Measurements from ENCODE around the gene HTT-AS. TPM values are rescaled to one million over a fixed set of nuclear protein-coding genes. Genes with fewer than 3 reads are reported as not detected.

The HTT-AS gene
- total RNA-seq, 2 experiments from 2014 or later: not detected

GRCh38 chr4:3031357-3032082, 42.8 kb downstream of the HTT-AS start:
- Mint-ChIP-seq H3K36me3 (no peaks in the 10 kb centered on the region), H3K4me3 (no peak overlapping the region), H3K27me3 (no peaks in the 10 kb centered on the region), H3K27ac (no peak overlapping the region), H3K9me3 (no peaks in the 10 kb centered on the region), H3K4me1 (no peaks in the 10 kb centered on the region)
- DNase-seq: no peak

DNA sequence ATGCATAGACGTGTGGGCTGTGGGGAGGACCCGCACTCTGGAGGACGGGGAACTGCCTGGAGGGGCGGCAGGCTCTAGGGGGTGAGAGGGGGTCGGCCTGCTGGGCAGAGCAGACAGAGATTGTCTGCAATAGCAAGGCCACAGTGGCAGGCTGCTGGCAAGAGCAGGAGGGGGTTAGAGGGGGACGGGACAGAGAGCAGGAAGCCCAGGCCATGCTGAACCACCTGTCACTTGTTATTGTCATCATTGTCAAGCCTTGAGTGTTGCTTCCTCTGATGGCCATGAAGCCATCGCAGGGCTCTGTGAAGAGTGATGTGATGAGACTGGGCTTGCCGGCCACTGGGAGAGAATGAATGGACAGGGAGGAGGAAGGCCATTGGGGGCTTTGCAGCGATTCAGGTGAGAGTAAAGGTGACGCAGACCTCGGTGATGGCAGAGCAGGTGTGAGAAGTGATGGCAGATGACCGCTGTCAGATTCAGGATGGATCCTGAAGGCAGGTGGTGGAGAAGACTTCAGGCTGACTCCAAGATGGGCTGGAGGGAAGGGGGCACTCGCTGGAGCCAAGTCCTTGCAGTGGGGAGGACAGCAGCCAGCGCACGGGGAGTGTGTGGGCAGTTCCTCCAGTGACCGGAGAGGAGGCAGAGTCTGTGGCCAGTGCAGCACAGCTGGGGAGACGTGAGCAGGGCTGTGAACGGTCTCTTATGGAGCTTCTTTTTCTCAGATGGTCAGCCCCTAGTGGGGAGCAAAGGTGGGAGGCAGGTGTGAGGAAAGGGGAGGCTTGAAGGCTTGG, 43.6 kb downstream of the HTT-AS start:
- no peak overlapping the region for H3K4me3 Mint-ChIP-seq
- no peaks in the 10 kb centered on the region for H3K9me3 Mint-ChIP-seq
- no peaks in the 10 kb centered on the region for H3K4me1 Mint-ChIP-seq
- no peaks in the 10 kb centered on the region for H3K36me3 Mint-ChIP-seq
- DNase-seq: no peak
- H3K27ac Mint-ChIP-seq: no peak overlapping the region
- no peaks in the 10 kb centered on the region for H3K27me3 Mint-ChIP-seq

- Mint-ChIP-seq H3K4me3 (no peak overlapping the region), H3K27me3 (no peaks in the 10 kb centered on the region), H3K27ac (no peak overlapping the region), H3K36me3 (no peaks in the 10 kb centered on the region), H3K9me3 (no peaks in the 10 kb centered on the region), H3K4me1 (no peaks in the 10 kb centered on the region)
- DNase-seq: no peak
Observed at GRCh38 chr4:3029464-3029863, 44.9 kb downstream of the HTT-AS start.

GRCh38 chr4:3026540-3026939, 47.8 kb downstream of the HTT-AS start:
- no peak overlapping the region for H3K4me3 Mint-ChIP-seq
- no peaks in the 10 kb centered on the region for H3K36me3 Mint-ChIP-seq
- no peaks in the 10 kb centered on the region for H3K9me3 Mint-ChIP-seq
- H3K27ac Mint-ChIP-seq: no peak overlapping the region
- H3K27me3 Mint-ChIP-seq: no peaks in the 10 kb centered on the region
- no peak for DNase-seq
- H3K4me1 Mint-ChIP-seq: no peaks in the 10 kb centered on the region

- Mint-ChIP-seq H3K27me3 (no peaks in the 10 kb centered on the region), H3K27ac (no peak overlapping the region), H3K4me3 (no peak overlapping the region), H3K36me3 (no peaks in the 10 kb centered on the region), H3K9me3 (no peaks in the 10 kb centered on the region), H3K4me1 (peaks cover 1% of the 10 kb centered on the region)
- DNase-seq: no peak
Observed at GRCh38 chr4:3025881-3026280, 48.5 kb downstream of the HTT-AS start.

DNA sequence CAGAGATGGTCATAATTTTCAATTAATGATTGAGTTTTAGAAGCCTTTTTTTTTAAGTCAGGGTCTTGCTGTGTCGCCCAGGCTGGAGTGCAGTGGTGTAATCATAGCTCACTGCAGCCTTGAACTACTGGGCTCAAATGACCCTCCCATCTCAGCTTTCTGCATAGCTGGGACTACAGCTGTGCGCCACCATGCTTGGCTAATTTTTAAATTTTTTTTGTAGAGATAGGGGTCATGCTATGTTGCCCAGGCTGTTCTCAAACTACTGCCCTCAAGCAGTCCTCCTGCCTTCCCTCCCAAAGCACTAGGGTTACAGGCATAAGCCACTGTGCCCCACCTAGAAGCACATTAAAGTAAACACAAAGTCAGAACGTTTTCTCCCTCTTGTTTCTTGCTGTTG, 51.7 kb downstream of the HTT-AS start:
- Mint-ChIP-seq H3K4me3 (no peak overlapping the region), H3K27ac (no peak overlapping the region), H3K4me1 (peaks cover 1% of the 10 kb centered on the region), H3K27me3 (no peaks in the 10 kb centered on the region), H3K9me3 (no peaks in the 10 kb centered on the region), H3K36me3 (no peaks in the 10 kb centered on the region)
- DNase-seq: no peak

- H3K27me3 Mint-ChIP-seq: no peaks in the 10 kb centered on the region
- no peak overlapping the region for H3K27ac Mint-ChIP-seq
- DNase-seq: no peak
- peaks cover 1% of the 10 kb centered on the region for H3K4me1 Mint-ChIP-seq
- H3K36me3 Mint-ChIP-seq: no peaks in the 10 kb centered on the region
- H3K9me3 Mint-ChIP-seq: no peaks in the 10 kb centered on the region
- H3K4me3 Mint-ChIP-seq: no peak overlapping the region
Observed at GRCh38 chr4:3022112-3022511, 52.2 kb downstream of the HTT-AS start.

GRCh38 chr4:3021627-3022026, 52.7 kb downstream of the HTT-AS start:
- Mint-ChIP-seq H3K9me3 (no peaks in the 10 kb centered on the region), H3K36me3 (no peaks in the 10 kb centered on the region), H3K4me1 (peaks cover 1% of the 10 kb centered on the region), H3K27ac (no peak overlapping the region), H3K4me3 (no peak overlapping the region), H3K27me3 (no peaks in the 10 kb centered on the region)
- DNase-seq: no peak

GRCh38 chr4:3021127-3021526, 53.2 kb downstream of the HTT-AS start:
- Mint-ChIP-seq H3K36me3 (no peaks in the 10 kb centered on the region), H3K27ac (no peak overlapping the region), H3K9me3 (no peaks in the 10 kb centered on the region), H3K4me1 (peaks cover 1% of the 10 kb centered on the region), H3K27me3 (no peaks in the 10 kb centered on the region), H3K4me3 (no peak overlapping the region)
- no peak for DNase-seq

DNA sequence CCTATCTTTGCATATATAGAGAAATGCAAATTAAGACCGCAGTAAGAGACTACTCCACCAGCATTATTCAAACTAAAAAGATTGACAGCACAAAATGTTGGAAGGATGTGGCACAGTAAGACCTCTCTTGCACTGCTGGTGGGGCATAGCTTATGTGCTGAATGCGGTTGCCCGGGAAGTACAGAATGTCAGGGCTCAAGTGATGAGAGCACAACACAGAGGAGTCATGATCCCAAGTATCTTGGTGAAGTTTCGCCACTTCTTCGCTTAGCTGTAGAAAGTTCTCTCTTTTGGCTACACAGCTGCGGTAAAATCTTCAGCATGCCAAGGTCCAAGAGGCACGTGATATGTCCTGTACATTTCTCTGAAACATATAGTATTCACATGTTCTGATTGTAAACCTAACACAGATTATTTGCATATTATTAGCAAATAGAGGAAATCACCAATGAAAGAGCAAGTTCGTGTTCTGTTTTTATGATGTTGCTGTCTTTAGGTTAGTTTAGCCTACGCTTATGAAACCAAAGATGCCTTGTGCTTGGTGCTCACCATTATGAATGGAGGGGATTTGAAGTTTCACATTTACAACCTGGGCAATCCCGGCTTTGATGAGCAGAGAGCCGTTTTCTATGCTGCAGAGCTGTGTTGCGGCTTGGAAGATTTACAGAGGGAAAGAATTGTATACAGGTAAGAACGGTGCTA, 55.0 kb downstream of the HTT-AS start:
- Mint-ChIP-seq H3K4me1 (peaks cover 1% of the 10 kb centered on the region), H3K27me3 (no peaks in the 10 kb centered on the region), H3K27ac (no peak overlapping the region), H3K9me3 (no peaks in the 10 kb centered on the region), H3K4me3 (no peak overlapping the region), H3K36me3 (no peaks in the 10 kb centered on the region)
- no peak for DNase-seq

- H3K9me3 Mint-ChIP-seq: no peaks in the 10 kb centered on the region
- no peak for DNase-seq
- H3K4me1 Mint-ChIP-seq: peaks cover 1% of the 10 kb centered on the region
- H3K27ac Mint-ChIP-seq: no peak overlapping the region
- no peaks in the 10 kb centered on the region for H3K36me3 Mint-ChIP-seq
- no peaks in the 10 kb centered on the region for H3K27me3 Mint-ChIP-seq
- no peak overlapping the region for H3K4me3 Mint-ChIP-seq
Observed at GRCh38 chr4:3017504-3017903, 56.8 kb downstream of the HTT-AS start.

- no peak for DNase-seq
Observed at GRCh38 chr4:3016961-3017360, 57.4 kb downstream of the HTT-AS start.

GRCh38 chr4:3013839-3014350, 60.4 kb downstream of the HTT-AS start:
- no peak overlapping the region for H3K27ac Mint-ChIP-seq
- H3K36me3 Mint-ChIP-seq: no peaks in the 10 kb centered on the region
- H3K4me1 Mint-ChIP-seq: no peaks in the 10 kb centered on the region
- no peaks in the 10 kb centered on the region for H3K27me3 Mint-ChIP-seq
- no peaks in the 10 kb centered on the region for H3K9me3 Mint-ChIP-seq
- no peak for DNase-seq
- H3K4me3 Mint-ChIP-seq: no peak overlapping the region

More at GRCh38 chr4:3016961-3017360, 57.4 kb downstream of the HTT-AS start:
- no peaks in the 10 kb centered on the region for H3K36me3 Mint-ChIP-seq
- no peaks in the 10 kb centered on the region for H3K27me3 Mint-ChIP-seq
- no peak overlapping the region for H3K27ac Mint-ChIP-seq
- no peak overlapping the region for H3K4me3 Mint-ChIP-seq
- peaks cover 1% of the 10 kb centered on the region for H3K4me1 Mint-ChIP-seq
- H3K9me3 Mint-ChIP-seq: no peaks in the 10 kb centered on the region

Data from activated naive CD8-positive, alpha-beta T cell treated with anti-CD3 and anti-CD28 coated beads for 36 hours (primary cell).